HG02884 (cell line): ENCODE results near the gene SLC35D3.
"Not testable (repeated sequence)": the region's sequence is repeated elsewhere in the genome, so short reads cannot be mapped to it uniquely, and the experiment has no call there.

Experiments
- ATAC-seq: cut with Tn5 transposase; IDR thresholded peaks from one replicate; pipeline ENCODE4 v1.9.1; 2021; ENCODE audit warnings: mild to moderate bottlenecking, moderate library complexity; ENCODE audit not compliant: unreplicated experiment

The SLC35D3 gene

GRCh38 chr6:136923116-136923953, 1.2 kb downstream of the SLC35D3 start:
- no peak for ATAC-seq

GRCh38 chr6:136923954-136924673, 2.0 kb downstream of the SLC35D3 start:
- no peak for ATAC-seq

- ATAC-seq, result no peak
These were observed 4.3 kb downstream of the SLC35D3 start for GRCh38 chr6:136926383-136926782.

GRCh38 chr6:136927292-136927691, 5.2 kb downstream of the SLC35D3 start:
- ATAC-seq, result no peak

GRCh38 chr6:136930528-136930927, 8.4 kb downstream of the SLC35D3 start:
- no peak for ATAC-seq

GRCh38 chr6:136932599-136932998, 10.5 kb downstream of the SLC35D3 start:
- ATAC-seq, result no peak

GRCh38 chr6:136945072-136945471, 23.0 kb downstream of the SLC35D3 start:
- ATAC-seq, result no peak

GRCh38 chr6:136945711-136946121, 23.6 kb downstream of the SLC35D3 start:
- ATAC-seq, result no peak

GRCh38 chr6:136947037-136947436, 24.9 kb downstream of the SLC35D3 start:
- ATAC-seq, result no peak

GRCh38 chr6:136949957-136950356, 27.9 kb downstream of the SLC35D3 start:
- ATAC-seq, result not testable (repeated sequence)

GRCh38 chr6:136950436-136951126, 28.5 kb downstream of the SLC35D3 start:
- no peak for ATAC-seq

- ATAC-seq, result no peak
These were observed 30.7 kb downstream of the SLC35D3 start for GRCh38 chr6:136952714-136953260.

- no peak for ATAC-seq
These were observed 33.0 kb downstream of the SLC35D3 start for GRCh38 chr6:136955123-136955522.

- no peak for ATAC-seq
These were observed 34.8 kb downstream of the SLC35D3 start for GRCh38 chr6:136956590-136957544.

- no peak for ATAC-seq
These were observed 36.1 kb downstream of the SLC35D3 start for GRCh38 chr6:136958168-136958567.

- no peak for ATAC-seq
These were observed 37.4 kb downstream of the SLC35D3 start for GRCh38 chr6:136959471-136959891.

- not testable (repeated sequence) for ATAC-seq
These were observed 37.8 kb downstream of the SLC35D3 start for GRCh38 chr6:136959935-136960334.

GRCh38 chr6:136960781-136961180, 38.7 kb downstream of the SLC35D3 start:
- ATAC-seq, result no peak

GRCh38 chr6:136961848-136962247, 39.7 kb downstream of the SLC35D3 start:
- ATAC-seq, result no peak

- no peak for ATAC-seq
These were observed 40.6 kb downstream of the SLC35D3 start for GRCh38 chr6:136962661-136963060.
